ENCODE measurements around the gene C22orf42.
A peak's percentile ranks its signal among the peaks of the same experiment; 100 is the strongest.
"Not testable (repeated sequence)": the region's sequence is repeated elsewhere in the genome, so short reads cannot be mapped to it uniquely, and the experiment has no call there.

C22orf42 gene

DNA sequence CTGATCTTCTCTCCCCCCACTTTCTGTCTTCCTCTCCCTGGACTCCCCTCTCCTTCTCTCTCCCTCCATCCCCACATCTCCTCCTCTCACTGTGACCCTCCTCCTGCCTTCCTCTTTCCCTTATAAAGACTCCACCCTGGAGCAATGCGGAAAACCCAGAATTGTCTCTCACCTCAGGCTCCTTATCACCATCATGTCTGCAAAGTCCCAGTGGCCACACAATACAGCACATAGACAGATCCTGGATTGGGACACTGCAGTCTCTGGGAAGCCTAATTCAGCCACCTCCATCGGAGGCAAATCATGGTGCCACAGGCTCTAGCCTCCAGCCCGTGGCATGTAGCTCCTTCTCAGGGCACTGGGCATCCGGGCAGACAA, 43.0 kb upstream of the C22orf42 start:
- peak overlapping the region; percentile 47 for H3K4me3 ChIP-seq (ENCODE audit: low read depth, low read length)
- no peaks in the 10 kb centered on the region for H3K9me3 ChIP-seq (ENCODE audit: control insufficient read depth, insufficient read depth, low read length)
- no peaks in the 10 kb centered on the region for H3K4me1 ChIP-seq (ENCODE audit: control insufficient read depth, insufficient read depth, low read length)
- H3K9ac ChIP-seq (ENCODE audit: low read depth, low read length), result no peak overlapping the region
- H3K27me3 ChIP-seq (ENCODE audit: control insufficient read depth, insufficient read depth, low read length), result peaks cover 40% of the 10 kb centered on the region
- no peaks in the 10 kb centered on the region for H3K36me3 ChIP-seq (ENCODE audit: control insufficient read depth, insufficient read depth, low read length)

- peaks cover 35% of the 10 kb centered on the region for H3K27me3 ChIP-seq (ENCODE audit: control insufficient read depth, insufficient read depth, low read length)
- no peak overlapping the region for H3K9ac ChIP-seq (ENCODE audit: low read depth, low read length)
- H3K4me1 ChIP-seq (ENCODE audit: control insufficient read depth, insufficient read depth, low read length), result no peaks in the 10 kb centered on the region
- H3K36me3 ChIP-seq (ENCODE audit: control insufficient read depth, insufficient read depth, low read length), result no peaks in the 10 kb centered on the region
- no peaks in the 10 kb centered on the region for H3K9me3 ChIP-seq (ENCODE audit: control insufficient read depth, insufficient read depth, low read length)
- H3K4me3 ChIP-seq (ENCODE audit: low read depth, low read length), result no peak overlapping the region
Observed at GRCh38 chr22:32200752-32201151, 41.6 kb upstream of the C22orf42 start.

- H3K36me3 ChIP-seq (ENCODE audit: control insufficient read depth, insufficient read depth, low read length), result no peaks in the 10 kb centered on the region
- no peaks in the 10 kb centered on the region for H3K4me1 ChIP-seq (ENCODE audit: control insufficient read depth, insufficient read depth, low read length)
- peaks cover 35% of the 10 kb centered on the region for H3K27me3 ChIP-seq (ENCODE audit: control insufficient read depth, insufficient read depth, low read length)
- H3K9me3 ChIP-seq (ENCODE audit: control insufficient read depth, insufficient read depth, low read length), result no peaks in the 10 kb centered on the region
- no peak overlapping the region for H3K4me3 ChIP-seq (ENCODE audit: low read depth, low read length)
- H3K9ac ChIP-seq (ENCODE audit: low read depth, low read length), result no peak overlapping the region
Observed at GRCh38 chr22:32199961-32200360, 40.9 kb upstream of the C22orf42 start.

DNA sequence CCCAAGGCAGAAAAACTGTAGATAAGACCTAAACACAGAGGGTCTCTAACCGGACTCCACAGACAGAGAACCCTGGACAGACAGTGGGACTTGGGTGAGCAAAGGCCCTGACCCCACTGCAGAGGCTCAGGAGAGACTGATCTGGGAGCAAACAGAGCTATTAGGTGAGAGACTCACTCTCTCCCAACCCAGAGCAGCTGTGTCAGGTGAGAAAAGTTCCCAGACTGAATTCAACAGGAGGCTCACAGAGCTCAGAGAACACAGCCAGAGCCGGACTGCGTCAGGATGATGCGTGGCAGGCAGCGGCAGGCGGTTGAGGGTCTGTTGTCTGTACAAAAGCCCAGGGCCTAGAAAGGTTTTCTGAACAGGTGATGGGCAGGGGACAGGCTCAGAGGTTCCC, 40.2 kb upstream of the C22orf42 start:
- H3K4me3 ChIP-seq (ENCODE audit: low read depth, low read length), result no peak overlapping the region
- no peaks in the 10 kb centered on the region for H3K36me3 ChIP-seq (ENCODE audit: control insufficient read depth, insufficient read depth, low read length)
- H3K4me1 ChIP-seq (ENCODE audit: control insufficient read depth, insufficient read depth, low read length), result no peaks in the 10 kb centered on the region
- peaks cover 29% of the 10 kb centered on the region for H3K27me3 ChIP-seq (ENCODE audit: control insufficient read depth, insufficient read depth, low read length)
- H3K9me3 ChIP-seq (ENCODE audit: control insufficient read depth, insufficient read depth, low read length), result no peaks in the 10 kb centered on the region
- H3K9ac ChIP-seq (ENCODE audit: low read depth, low read length), result no peak overlapping the region

GRCh38 chr22:32197553-32198226, 38.6 kb upstream of the C22orf42 start:
- not testable (repeated sequence) for H3K4me3 ChIP-seq (ENCODE audit: low read depth, low read length)
- H3K27me3 ChIP-seq (ENCODE audit: control insufficient read depth, insufficient read depth, low read length), result peaks cover 14% of the 10 kb centered on the region

DNA sequence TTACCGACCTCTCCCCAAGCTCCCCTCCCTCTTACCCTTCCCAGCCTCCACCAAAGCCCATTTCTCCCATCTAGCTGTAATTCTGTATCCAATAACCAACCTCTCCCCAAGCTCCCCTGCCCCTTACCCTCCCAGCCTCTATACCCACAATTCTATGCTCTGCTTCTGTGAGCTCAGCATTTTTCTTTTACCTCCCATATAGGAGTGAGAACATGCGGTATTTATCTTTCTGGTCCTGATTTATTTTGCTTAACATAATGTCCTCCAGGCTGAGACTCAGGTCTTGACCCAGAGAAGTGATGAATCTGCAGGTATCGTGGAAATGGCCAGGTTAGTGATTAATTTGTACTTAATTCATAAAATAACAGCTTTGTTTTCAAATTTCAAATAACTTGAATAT, 36.8 kb upstream of the C22orf42 start:
- not testable (repeated sequence) for H3K9ac ChIP-seq (ENCODE audit: low read depth, low read length); H3K4me1 ChIP-seq (ENCODE audit: control insufficient read depth, insufficient read depth, low read length); H3K36me3 ChIP-seq (ENCODE audit: control insufficient read depth, insufficient read depth, low read length); H3K27me3 ChIP-seq (ENCODE audit: control insufficient read depth, insufficient read depth, low read length); H3K4me3 ChIP-seq (ENCODE audit: low read depth, low read length); H3K9me3 ChIP-seq (ENCODE audit: control insufficient read depth, insufficient read depth, low read length)

More at GRCh38 chr22:32197553-32198226, 38.6 kb upstream of the C22orf42 start:
- not testable (repeated sequence) for H3K9ac ChIP-seq (ENCODE audit: low read depth, low read length); H3K36me3 ChIP-seq (ENCODE audit: control insufficient read depth, insufficient read depth, low read length); H3K9me3 ChIP-seq (ENCODE audit: control insufficient read depth, insufficient read depth, low read length); H3K4me1 ChIP-seq (ENCODE audit: control insufficient read depth, insufficient read depth, low read length)

GRCh38 chr22:32193346-32193745, 34.2 kb upstream of the C22orf42 start:
- not testable (repeated sequence) for H3K27me3 ChIP-seq (ENCODE audit: control insufficient read depth, insufficient read depth, low read length); H3K36me3 ChIP-seq (ENCODE audit: control insufficient read depth, insufficient read depth, low read length); H3K9me3 ChIP-seq (ENCODE audit: control insufficient read depth, insufficient read depth, low read length); H3K4me1 ChIP-seq (ENCODE audit: control insufficient read depth, insufficient read depth, low read length); H3K9ac ChIP-seq (ENCODE audit: low read depth, low read length); H3K4me3 ChIP-seq (ENCODE audit: low read depth, low read length)

DNA sequence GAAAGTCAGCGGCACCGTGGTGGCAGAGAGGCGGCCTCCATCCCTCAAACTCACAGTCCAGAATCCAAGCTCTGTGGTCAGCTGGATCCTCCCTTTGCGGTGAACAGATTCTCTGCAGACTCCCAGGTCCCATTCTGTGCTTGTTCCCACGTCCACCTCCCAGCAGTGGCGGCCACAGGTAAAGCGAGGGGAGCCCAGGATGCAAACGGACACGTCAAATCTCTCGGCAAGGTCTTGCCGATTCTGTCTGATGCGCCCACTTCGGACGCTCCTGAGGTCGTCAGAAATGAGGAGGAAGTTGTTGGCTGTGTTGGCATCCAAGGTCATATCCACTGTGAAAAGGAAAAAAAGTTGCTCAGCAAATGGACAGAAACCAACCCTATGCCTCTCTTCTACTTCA, 31.9 kb upstream of the C22orf42 start:
- H3K4me3 ChIP-seq (ENCODE audit: low read depth, low read length), result not testable (repeated sequence)

DNA sequence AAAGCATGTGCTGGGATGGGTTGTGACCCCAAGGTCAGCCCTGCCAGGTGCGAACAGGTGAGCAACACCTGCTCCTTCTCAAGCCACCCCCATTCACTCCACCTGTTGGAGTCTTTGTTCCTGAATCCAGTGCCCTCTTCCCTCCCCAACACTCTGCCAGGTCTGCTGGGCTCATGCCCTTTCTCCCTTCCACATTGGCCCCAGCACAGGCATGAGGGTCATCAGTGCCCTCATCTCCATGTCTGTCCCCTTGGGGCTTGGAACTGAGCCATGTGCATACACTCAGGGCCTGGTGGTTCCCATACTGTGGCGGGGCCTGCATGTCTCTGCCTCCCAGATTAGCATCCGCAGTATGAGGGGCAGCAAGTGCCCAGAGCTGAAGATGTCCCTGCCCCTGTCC, 26.7 kb upstream of the C22orf42 start:
- H3K27me3 ChIP-seq (ENCODE audit: control insufficient read depth, insufficient read depth, low read length), result no peaks in the 10 kb centered on the region
- no peak overlapping the region for H3K4me3 ChIP-seq (ENCODE audit: low read depth, low read length)
- no peaks in the 10 kb centered on the region for H3K9me3 ChIP-seq (ENCODE audit: control insufficient read depth, insufficient read depth, low read length)
- H3K9ac ChIP-seq (ENCODE audit: low read depth, low read length), result no peak overlapping the region
- no peaks in the 10 kb centered on the region for H3K4me1 ChIP-seq (ENCODE audit: control insufficient read depth, insufficient read depth, low read length)
- H3K36me3 ChIP-seq (ENCODE audit: control insufficient read depth, insufficient read depth, low read length), result no peaks in the 10 kb centered on the region

More for the DNA sequence above, 31.9 kb upstream of the C22orf42 start:
- H3K9me3 ChIP-seq (ENCODE audit: control insufficient read depth, insufficient read depth, low read length); H3K9ac ChIP-seq (ENCODE audit: low read depth, low read length); H3K4me1 ChIP-seq (ENCODE audit: control insufficient read depth, insufficient read depth, low read length); H3K27me3 ChIP-seq (ENCODE audit: control insufficient read depth, insufficient read depth, low read length); H3K36me3 ChIP-seq (ENCODE audit: control insufficient read depth, insufficient read depth, low read length): not testable (repeated sequence)

- H3K36me3 ChIP-seq (ENCODE audit: control insufficient read depth, insufficient read depth, low read length), result no peaks in the 10 kb centered on the region
- H3K9ac ChIP-seq (ENCODE audit: low read depth, low read length), result no peak overlapping the region
Observed at GRCh38 chr22:32183625-32184024, 24.5 kb upstream of the C22orf42 start.

DNA sequence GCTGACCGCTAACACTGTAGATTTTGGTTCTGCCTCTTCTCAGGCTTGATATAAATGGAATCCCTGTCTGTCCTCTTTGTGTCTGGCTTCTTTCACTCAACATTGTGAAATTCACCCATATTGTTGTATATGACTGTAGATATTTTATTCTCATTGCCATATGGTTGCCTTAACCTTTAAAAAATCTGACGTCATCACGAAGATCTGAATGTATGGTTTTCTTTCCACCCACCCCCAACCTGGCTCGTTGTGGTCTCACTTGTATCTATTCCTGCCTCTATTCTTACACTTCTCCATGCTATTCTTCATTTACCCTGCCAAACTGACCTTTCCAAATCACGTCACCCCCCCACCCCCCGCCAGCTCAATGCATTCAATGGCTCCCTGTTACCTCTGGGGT, 21.9 kb upstream of the C22orf42 start:
- H3K27me3 ChIP-seq (ENCODE audit: control insufficient read depth, insufficient read depth, low read length), result peaks cover 5% of the 10 kb centered on the region
- no peaks in the 10 kb centered on the region for H3K9me3 ChIP-seq (ENCODE audit: control insufficient read depth, insufficient read depth, low read length)
- no peaks in the 10 kb centered on the region for H3K36me3 ChIP-seq (ENCODE audit: control insufficient read depth, insufficient read depth, low read length)
- no peak overlapping the region for H3K4me3 ChIP-seq (ENCODE audit: low read depth, low read length)
- no peak overlapping the region for H3K9ac ChIP-seq (ENCODE audit: low read depth, low read length)
- no peaks in the 10 kb centered on the region for H3K4me1 ChIP-seq (ENCODE audit: control insufficient read depth, insufficient read depth, low read length)

More at GRCh38 chr22:32183625-32184024, 24.5 kb upstream of the C22orf42 start:
- Histone ChIP-seq H3K4me3 (ENCODE audit: low read depth, low read length) (no peak overlapping the region), H3K4me1 (ENCODE audit: control insufficient read depth, insufficient read depth, low read length) (no peaks in the 10 kb centered on the region), H3K9me3 (ENCODE audit: control insufficient read depth, insufficient read depth, low read length) (no peaks in the 10 kb centered on the region), H3K27me3 (ENCODE audit: control insufficient read depth, insufficient read depth, low read length) (peaks cover 5% of the 10 kb centered on the region)

- H3K9me3 ChIP-seq (ENCODE audit: control insufficient read depth, insufficient read depth, low read length), result no peaks in the 10 kb centered on the region
- no peak overlapping the region for H3K4me3 ChIP-seq (ENCODE audit: low read depth, low read length)
- H3K36me3 ChIP-seq (ENCODE audit: control insufficient read depth, insufficient read depth, low read length), result no peaks in the 10 kb centered on the region
- H3K4me1 ChIP-seq (ENCODE audit: control insufficient read depth, insufficient read depth, low read length), result peaks cover 5% of the 10 kb centered on the region
- peaks cover 19% of the 10 kb centered on the region for H3K27me3 ChIP-seq (ENCODE audit: control insufficient read depth, insufficient read depth, low read length)
- no peak overlapping the region for H3K9ac ChIP-seq (ENCODE audit: low read depth, low read length)
Observed at GRCh38 chr22:32177221-32177765, 18.2 kb upstream of the C22orf42 start.
